Glomerular visceral epithelial cell (primary cell): ENCODE data around the gene PDCD4.
A peak's percentile ranks its signal among the peaks of the same experiment; 100 is the strongest.

Experiments used
- DNase-seq: peaks from one replicate; pipeline ENCODE4 v3.0.0-alpha.2; 2016; ENCODE audit errors: extremely low spot score

Gene PDCD4

GRCh38 chr10:110919349-110919931 lies 47.7 kb downstream of the PDCD4 start, which contains the start of gene SHOC2:
Gene SHOC2 (plus strand): TSS chr10:110919604. CDS start chr10:110964359, 44,755 bp downstream.
- DNase-seq: peak; percentile 100

- peak; percentile 35 for DNase-seq
These were observed 48.5 kb downstream of the PDCD4 start for GRCh38 chr10:110919971-110920881.

DNA sequence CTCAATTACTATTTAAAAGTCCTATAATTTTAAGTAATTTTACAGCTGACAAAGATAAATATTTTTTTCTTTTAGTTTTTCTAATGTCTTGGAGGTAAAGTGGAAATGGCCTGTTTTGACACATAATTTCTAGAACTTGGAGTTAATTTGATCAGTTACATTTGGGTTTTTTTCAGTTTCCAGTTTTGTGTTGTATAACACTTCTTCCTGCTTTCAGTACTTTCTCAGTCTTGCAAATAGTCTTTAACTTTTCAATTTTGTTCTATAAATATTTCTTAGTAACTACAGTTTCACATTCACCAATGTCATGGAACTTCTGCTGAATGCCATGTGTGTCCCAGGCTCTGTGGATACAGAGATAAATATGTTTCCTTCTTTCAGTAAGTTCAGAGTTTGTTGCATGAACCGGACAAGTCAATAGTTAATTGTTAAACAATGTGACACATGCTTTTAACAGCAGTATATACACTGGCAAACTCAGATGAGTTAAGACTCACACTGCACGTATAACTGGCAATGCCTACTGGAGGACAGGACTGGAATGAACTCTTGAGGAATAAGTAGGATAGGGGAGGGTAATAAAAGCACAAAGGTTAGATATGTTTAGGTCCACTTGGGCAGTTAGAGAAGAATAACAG lies 52.2 kb downstream of the PDCD4 start:
- DNase-seq: peak; percentile 58

DNA sequence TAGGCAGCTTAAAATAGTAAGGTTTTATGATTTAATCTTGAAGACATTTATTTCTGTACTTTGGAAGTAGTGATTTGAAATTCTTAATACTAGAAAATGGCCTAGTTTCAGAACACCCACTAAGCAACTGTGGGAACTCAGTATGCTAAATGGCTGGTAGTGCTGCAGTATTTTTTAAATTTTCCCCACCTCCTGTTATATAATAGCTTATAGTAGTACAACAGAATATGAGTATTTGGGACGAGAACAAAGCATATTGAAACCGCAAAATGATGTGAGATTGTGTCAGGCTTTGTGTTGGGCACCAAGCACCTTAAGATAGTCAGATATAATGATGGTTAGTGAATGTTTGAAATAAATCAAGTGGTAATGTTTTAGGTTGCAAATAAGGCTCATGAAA lies 55.7 kb downstream of the PDCD4 start:
- DNase-seq: no peak

DNA sequence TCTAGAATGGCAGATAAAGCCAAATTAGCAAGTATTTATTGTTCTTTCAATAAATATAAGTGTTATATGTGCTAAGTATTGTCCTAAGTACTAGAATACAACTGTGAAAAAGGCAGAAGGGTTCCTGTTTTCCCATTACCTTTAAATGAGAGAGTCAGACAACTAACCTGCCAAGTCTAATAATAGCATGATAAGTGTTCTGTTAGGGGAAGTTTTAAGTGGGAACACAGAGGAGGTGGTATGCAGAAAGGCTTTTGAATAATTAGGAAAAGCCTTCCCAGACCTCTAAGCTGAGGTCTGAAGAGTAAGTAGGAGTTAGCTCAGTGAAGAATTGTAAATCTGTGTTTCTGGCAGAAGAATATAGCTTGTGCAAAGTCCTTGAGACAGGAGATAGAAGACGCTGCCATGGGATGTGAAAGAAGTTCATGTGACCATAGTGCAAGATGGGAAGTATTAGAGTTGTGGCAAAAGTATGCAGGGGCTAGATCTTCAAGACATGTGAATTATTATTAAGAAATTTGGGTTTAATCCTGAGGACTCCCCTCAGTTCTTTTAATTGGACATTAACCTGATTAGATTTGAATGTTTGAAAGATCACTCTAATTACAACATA lies 60.1 kb downstream of the PDCD4 start:
- no peak for DNase-seq

GRCh38 chr10:110932505-110933180 lies 60.9 kb downstream of the PDCD4 start:
- no peak for DNase-seq

- DNase-seq: no peak
These were observed 65.0 kb downstream of the PDCD4 start for GRCh38 chr10:110936757-110937156.

DNA sequence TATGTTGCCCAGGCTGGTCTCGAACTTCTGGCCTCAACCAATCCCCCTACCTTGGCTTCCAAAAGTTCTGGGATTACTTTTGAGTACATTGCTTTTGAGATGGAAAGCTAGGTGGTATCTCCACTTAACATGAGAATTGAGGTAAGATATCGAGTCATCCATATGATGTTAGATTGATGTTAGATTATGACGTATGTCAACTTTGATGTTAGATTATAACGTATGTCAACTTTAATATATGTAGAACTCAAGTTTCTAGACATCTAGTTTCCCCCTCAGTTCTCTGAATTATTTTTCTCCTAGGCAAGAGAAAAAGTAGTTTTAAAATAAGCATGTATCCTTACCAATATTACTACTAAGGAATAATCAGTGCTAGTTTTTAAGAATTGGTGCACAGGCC lies 67.7 kb downstream of the PDCD4 start:
- DNase-seq: no peak

DNA sequence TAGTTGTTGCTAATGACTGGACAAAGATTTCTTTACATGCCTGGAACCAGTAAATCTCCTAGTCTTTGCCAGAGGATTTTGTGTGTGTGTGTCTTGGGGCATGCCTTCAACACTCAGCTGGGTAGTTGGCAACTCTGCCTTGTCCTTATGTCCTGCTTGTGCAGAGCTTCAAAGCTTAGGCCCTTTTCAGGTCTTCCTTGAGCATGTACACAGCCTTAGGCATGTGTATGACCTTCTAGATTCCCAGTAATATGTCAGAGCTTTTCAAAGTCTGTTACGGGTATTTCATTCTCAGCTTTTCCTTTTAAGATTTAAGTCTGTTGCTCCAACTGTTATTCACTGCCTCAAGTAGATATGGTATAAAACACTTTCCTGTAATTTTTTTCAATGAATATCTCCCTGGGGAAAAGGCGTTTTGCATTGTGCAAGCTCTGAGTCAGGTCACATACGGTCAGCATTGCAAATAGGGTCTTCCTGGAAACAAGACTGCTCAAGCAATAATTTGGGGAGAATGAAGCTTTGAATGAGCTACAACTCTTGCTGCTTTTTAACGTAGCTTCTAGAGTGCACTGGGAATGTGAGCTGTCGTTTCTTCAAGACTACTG lies 73.2 kb downstream of the PDCD4 start:
- no peak for DNase-seq

DNA sequence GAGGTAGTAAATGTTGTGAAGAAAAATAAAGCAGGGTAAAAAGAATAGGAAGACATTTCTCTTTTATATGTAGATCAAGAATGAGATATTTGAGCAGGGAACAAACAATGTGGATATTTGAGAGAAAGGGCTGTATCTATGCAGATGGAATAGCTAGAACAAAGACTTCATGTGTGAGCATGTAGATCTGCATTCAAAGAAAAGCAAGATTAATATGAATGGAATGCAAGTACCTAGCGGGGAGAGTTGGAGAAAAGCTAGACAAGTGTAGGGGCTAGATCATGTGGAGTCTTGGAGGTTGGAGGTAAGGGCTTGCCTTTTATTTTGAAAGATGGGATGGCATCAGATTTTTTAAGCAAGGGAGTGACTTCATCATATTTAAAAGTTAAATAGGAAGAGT lies 74.8 kb downstream of the PDCD4 start:
- no peak for DNase-seq

DNA sequence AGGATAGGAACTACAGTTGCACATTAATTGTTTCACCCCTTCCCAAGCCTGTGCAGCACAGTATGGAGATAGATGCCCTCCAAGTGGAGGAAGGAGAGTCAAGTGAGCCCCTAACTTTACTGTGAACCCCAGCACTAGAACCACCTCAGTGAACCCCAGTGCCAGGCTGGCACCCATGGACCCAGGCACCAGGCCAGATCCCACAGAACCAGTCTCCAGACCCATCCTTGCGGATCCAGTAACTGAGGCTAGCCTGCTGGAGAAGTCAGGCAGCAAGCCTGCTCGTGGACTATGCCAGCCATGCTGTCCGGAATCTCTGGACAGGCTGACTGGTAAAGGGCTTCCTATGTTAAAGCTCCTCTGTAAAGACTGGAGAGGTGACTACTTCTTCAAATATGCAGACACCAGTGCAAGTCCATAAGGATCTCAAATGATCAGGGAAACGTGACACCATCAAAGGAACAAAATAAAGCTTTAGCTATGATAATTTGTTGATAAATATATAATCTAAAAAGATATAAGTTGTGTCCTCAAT lies 75.4 kb downstream of the PDCD4 start:
- DNase-seq: peak; percentile 3
